ENCODE measurements around the gene G6PC1.
"Not testable (repeated sequence)": the region's sequence is repeated elsewhere in the genome, so short reads cannot be mapped to it uniquely, and the experiment has no call there.

G6PC1 gene

DNA sequence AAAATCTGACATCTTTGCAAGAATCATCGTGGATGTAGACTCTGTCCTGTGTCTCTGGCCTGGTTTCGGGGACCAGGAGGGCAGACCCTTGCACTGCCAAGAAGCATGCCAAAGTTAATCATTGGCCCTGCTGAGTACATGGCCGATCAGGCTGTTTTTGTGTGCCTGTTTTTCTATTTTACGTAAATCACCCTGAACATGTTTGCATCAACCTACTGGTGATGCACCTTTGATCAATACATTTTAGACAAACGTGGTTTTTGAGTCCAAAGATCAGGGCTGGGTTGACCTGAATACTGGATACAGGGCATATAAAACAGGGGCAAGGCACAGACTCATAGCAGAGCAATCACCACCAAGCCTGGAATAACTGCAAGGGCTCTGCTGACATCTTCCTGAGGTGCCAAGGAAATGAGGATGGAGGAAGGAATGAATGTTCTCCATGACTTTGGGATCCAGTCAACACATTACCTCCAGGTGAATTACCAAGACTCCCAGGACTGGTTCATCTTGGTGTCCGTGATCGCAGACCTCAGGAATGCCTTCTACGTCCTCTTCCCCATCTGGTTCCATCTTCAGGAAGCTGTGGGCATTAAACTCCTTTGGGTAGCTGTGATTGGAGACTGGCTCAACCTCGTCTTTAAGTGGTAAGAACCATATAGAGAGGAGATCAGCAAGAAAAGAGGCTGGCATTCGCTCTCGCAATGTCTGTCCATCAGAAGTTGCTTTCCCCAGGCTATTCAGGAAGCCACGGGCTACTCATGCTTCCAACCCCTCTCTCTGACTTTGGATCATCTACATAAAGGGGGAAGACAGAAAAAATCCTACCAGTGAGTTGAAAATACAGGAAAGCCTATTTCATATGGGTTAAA, at the start of gene G6PC1:
Gene G6PC1, plus strand, starts transcription at position 340 of the 872 bp plus-strand sequence. Its CDS starts 78 bp downstream, at position 418.
- H3K27ac ChIP-seq, result no peak within 1 kb of the TSS
- TF ChIP-seq, protein P1, sequence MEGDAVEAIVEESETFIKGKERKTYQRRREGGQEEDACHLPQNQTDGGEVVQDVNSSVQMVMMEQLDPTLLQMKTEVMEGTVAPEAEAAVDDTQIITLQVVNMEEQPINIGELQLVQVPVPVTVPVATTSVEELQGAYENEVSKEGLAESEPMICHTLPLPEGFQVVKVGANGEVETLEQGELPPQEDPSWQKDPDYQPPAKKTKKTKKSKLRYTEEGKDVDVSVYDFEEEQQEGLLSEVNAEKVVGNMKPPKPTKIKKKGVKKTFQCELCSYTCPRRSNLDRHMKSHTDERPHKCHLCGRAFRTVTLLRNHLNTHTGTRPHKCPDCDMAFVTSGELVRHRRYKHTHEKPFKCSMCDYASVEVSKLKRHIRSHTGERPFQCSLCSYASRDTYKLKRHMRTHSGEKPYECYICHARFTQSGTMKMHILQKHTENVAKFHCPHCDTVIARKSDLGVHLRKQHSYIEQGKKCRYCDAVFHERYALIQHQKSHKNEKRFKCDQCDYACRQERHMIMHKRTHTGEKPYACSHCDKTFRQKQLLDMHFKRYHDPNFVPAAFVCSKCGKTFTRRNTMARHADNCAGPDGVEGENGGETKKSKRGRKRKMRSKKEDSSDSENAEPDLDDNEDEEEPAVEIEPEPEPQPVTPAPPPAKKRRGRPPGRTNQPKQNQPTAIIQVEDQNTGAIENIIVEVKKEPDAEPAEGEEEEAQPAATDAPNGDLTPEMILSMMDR (conservative IDR thresholded peaks at IDR 0.05), result no peak

GRCh38 chr17:42850954-42851353, 49.6 kb upstream of the G6PC1 start, which contains the start of gene AOC3:
Gene AOC3, plus strand, starts transcription at chr17:42851199. Its CDS starts 145 bp downstream, at chr17:42851344.
- TF ChIP-seq, protein P1 (conservative IDR thresholded peaks at IDR 0.05), result no peak
- H3K27ac ChIP-seq, result no peak within 1 kb of the TSS

- H3K27ac ChIP-seq, result not testable (repeated sequence)
Measured at GRCh38 chr17:42851371-42852240, 49.0 kb upstream of the G6PC1 start.

- no peak overlapping the region for H3K27ac ChIP-seq
- TF ChIP-seq, protein P1 (conservative IDR thresholded peaks at IDR 0.05), result no peak
Measured at GRCh38 chr17:42852351-42852750, 48.2 kb upstream of the G6PC1 start.

DNA sequence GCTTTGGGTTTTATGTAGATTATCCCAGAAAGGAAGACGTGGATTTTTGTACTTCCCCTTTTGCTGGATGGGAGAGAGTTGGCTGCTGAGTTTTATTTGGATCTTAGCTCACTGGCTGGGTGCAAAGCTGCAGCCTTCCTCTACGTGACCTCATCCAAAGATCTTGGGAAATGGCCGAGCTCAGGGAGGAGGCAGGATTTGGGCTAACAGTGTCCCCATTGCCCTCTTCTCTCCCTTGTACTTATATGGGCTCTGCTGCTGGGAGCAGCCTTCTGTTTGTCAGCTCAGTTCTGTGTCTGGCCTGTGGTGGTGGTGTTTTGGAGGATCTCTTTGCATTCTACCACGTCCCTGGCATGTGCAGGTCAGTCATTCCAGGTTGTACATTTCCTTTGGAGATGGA, 47.6 kb upstream of the G6PC1 start:
- TF ChIP-seq, protein P1 (conservative IDR thresholded peaks at IDR 0.05), result no peak
- H3K27ac ChIP-seq, result no peak overlapping the region

DNA sequence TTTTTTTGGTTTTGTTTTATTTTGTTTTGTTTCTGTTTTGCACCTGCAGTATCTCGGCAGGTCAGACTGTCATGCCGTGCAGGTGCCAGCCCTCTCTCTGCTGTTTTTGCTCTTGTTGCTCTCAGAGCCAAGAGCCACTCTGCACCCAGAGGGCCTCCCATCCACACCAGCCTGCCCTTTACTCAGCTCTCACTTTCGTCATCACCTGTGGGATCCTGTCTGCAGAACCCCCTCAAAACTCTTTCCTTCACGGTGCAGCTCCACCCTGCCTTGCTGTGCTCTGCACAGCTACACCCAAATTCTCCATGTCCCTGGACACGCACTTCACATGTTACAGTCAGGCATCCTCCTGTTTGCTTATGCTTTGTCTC, 47.0 kb upstream of the G6PC1 start:
- H3K27ac ChIP-seq, result no peak overlapping the region
- TF ChIP-seq, protein P1 (conservative IDR thresholded peaks at IDR 0.05), result no peak

DNA sequence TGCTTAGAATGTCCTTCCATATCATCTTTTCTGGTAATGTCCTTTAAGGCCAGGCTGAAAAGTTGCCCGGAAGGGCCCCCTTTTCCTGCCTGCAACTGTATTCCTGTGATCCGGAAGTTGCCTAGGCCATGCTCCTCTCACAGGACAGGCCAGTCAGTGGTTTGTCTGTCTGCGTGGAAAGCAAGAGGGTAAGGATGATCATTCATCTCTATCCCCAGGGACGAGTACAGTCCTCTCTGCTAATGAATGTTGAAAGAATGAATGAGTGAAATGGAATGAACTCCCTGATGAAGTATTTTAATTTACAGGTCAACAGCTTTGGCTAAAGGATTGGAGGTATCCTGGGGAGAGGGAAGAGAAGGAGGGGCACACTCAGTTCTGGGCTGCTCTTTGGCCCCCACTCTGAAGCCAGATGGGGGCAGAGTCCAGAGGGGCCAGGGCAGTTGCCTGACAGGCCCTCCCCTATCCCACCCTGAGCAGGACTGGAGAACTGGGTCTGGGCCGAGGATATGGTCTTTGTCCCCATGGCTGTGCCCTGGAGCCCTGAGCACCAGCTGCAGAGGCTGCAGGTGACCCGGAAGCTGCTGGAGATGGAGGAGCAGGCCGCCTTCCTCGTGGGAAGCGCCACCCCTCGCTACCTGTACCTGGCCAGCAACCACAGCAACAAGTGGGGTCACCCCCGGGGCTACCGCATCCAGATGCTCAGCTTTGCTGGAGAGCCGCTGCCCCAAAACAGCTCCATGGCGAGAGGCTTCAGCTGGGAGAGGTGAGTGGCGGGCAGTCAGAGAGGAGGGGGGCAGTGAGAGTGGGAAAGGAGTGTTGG, 46.4 kb upstream of the G6PC1 start:
- TF ChIP-seq, protein P1 (conservative IDR thresholded peaks at IDR 0.05), result no peak
- no peak overlapping the region for H3K27ac ChIP-seq

All from VCaP (cell line).